RWPE2 (cell line): ENCODE results near the gene MPST.

Experiments
- ATAC-seq: fragments of 200-7000 bp; cut with Tn5 transposase; 3 replicates; pipeline ENCODE4 v1.9.1; 2021; ENCODE audit warnings: low read depth
- DNase-seq: peaks from one replicate; pipeline ENCODE4 v3.0.0-alpha.2; 2020; ENCODE audit warnings: low spot score
- H3K27ac ChIP-seq: fragments of 450-650 bp; 2 replicates; pipeline ENCODE4 v1.5.1; 2017; ENCODE audit warnings: mild to moderate bottlenecking; ENCODE audit not compliant: poor library complexity, severe bottlenecking
- H3K27me3 ChIP-seq: fragments of 250-450 bp; sonication (Bioruptor Pico); 2 replicates; pipeline ENCODE4 v1.5.1; 2021; ENCODE audit warnings: mild to moderate bottlenecking, moderate library complexity; ENCODE audit not compliant: insufficient read depth, poor library complexity, severe bottlenecking
- H3K36me3 ChIP-seq: fragments of 250-450 bp; sonication (Bioruptor Pico); 2 replicates; pipeline ENCODE4 v1.5.1; 2020; ENCODE audit warnings: low read depth, mild to moderate bottlenecking, moderate library complexity
- H3K4me1 ChIP-seq: fragments of 250-450 bp; sonication (Bioruptor Pico); 2 replicates; pipeline ENCODE4 v1.5.1; 2021; ENCODE audit warnings: mild to moderate bottlenecking, moderate library complexity; ENCODE audit not compliant: insufficient read depth, poor library complexity, severe bottlenecking
- H3K4me3 ChIP-seq: fragments of 250-450 bp; sonication (Bioruptor Pico); 2 replicates; pipeline ENCODE4 v1.5.1; 2021; ENCODE audit warnings: mild to moderate bottlenecking, moderate library complexity; ENCODE audit not compliant: severe bottlenecking
- H3K9me3 ChIP-seq: fragments of 250-450 bp; sonication (Bioruptor Pico); 2 replicates; pipeline ENCODE4 v1.5.1; 2021; ENCODE audit warnings: mild to moderate bottlenecking, moderate library complexity; ENCODE audit not compliant: severe bottlenecking
- TF ChIP-seq, protein P1 (sequence below): fragments of 450-650 bp; IDR thresholded peaks from one replicate; pipeline ENCODE4 v1.5.1; 2017; ENCODE audit warnings: mild to moderate bottlenecking, moderate library complexity; ENCODE audit not compliant: poor library complexity, severe bottlenecking

The MPST gene

GRCh38 chr22:37051391-37052385 is 32.1 kb downstream of the MPST start, which contains the start of gene KCTD17:
TSS of gene KCTD17 (plus strand) at chr22:37051742. CDS start at chr22:37051761, 19 bp downstream.
- no peak for DNase-seq
- no peaks in the 10 kb centered on the region for H3K27me3 ChIP-seq
- TF ChIP-seq, protein P1, sequence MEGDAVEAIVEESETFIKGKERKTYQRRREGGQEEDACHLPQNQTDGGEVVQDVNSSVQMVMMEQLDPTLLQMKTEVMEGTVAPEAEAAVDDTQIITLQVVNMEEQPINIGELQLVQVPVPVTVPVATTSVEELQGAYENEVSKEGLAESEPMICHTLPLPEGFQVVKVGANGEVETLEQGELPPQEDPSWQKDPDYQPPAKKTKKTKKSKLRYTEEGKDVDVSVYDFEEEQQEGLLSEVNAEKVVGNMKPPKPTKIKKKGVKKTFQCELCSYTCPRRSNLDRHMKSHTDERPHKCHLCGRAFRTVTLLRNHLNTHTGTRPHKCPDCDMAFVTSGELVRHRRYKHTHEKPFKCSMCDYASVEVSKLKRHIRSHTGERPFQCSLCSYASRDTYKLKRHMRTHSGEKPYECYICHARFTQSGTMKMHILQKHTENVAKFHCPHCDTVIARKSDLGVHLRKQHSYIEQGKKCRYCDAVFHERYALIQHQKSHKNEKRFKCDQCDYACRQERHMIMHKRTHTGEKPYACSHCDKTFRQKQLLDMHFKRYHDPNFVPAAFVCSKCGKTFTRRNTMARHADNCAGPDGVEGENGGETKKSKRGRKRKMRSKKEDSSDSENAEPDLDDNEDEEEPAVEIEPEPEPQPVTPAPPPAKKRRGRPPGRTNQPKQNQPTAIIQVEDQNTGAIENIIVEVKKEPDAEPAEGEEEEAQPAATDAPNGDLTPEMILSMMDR, result peak; percentile 11
- peak within 1 kb of the TSS; percentile 74 for H3K4me3 ChIP-seq
- peak; percentile 97 for ATAC-seq
- H3K27ac ChIP-seq, result no peak within 1 kb of the TSS
- H3K36me3 ChIP-seq, result no peaks in the 10 kb centered on the region
- H3K4me1 ChIP-seq, result no peaks in the 10 kb centered on the region
- H3K9me3 ChIP-seq, result no peaks in the 10 kb centered on the region

DNA sequence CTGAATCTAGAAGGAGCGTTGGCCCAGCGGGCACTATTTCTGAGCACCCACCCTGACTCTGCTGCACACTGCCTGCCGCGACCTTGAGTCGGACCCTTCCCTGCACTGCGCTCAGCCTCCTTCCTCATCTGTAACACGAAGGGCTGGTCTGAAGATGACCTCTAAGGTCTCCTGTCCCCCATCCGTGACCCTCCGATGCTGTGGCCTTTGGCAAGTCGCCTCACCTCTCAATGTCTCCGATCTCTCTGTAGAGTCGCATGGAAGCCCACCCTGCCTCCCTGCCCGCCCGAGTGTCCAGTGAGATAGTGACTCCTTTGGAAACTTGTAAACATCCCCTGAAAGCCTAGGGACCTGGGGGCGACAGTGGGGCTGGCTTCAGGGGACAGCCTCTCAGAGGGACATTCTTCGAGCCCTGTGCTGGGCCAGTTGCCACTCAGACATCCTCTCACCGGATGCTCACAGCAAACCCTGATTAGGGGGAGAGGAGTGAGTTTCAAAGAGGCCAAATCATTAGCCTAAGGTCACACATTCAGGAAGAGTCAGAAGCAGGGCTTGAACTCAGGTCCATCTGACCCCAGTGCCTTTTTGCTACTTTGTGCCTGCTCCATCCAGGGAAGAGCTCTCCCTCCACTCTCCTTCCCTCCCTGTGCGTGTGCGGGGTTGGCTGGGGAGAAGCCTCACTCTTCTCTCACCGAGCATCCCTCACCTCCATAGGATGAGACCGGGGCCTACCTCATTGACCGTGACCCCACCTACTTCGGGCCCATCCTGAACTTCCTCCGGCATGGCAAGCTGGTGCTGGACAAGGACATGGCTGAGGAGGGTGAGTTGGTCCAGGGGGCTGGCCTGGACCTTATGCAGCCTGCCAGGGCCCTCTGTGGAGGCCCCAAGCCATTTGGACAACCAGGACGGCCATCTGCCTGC is 33.1 kb downstream of the MPST start:
- TF ChIP-seq, protein P1, result no peak
- H3K4me3 ChIP-seq, result peak overlapping the region; percentile 74

DNA sequence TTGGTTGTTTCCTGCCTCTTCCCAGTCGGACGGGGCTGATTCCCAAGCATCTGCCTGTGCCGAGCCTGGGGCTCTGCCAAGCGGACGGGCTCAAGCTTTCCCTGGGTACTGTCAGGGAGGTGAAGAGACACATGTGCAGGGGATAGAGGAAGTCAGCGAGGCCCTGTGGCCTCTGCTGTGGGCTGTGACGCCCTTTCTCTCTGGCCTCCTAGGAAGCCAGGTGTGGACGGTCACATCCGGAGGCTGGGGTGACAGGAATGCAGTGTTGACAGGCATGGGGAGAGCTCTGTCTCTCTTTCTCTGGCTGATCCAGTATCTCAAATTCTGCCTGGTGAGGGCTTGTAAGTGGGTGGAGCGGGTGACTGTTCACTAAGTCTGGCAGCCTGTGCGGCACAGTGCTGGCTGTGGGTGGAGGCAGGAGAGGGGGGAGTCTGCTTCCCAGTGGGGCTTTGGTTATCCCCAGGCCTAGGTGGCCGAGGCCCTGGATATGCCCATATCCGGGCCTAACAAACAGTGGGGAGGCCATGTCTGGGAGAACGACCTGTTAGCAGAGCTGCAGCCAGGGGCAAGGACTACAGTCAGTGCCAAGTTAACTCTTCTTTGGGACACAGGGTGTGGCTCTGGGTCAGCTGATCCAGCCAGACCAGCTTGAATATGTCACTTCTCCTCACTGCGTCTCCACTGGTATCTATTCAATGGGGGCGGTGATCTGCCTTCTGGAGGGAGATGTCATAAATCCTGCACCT is 33.9 kb downstream of the MPST start:
- Histone ChIP-seq H3K36me3 (no peaks in the 10 kb centered on the region), H3K27me3 (no peaks in the 10 kb centered on the region), H3K9me3 (no peaks in the 10 kb centered on the region), H3K4me1 (no peaks in the 10 kb centered on the region), H3K4me3 (no peak overlapping the region), H3K27ac (no peak overlapping the region)
- TF ChIP-seq, protein P1, result no peak
- no peak for ATAC-seq
- DNase-seq, result no peak

More for the DNA sequence above, 33.1 kb downstream of the MPST start:
- no peak for DNase-seq
- Histone ChIP-seq H3K36me3 (no peaks in the 10 kb centered on the region), H3K27ac (no peak overlapping the region), H3K4me1 (no peaks in the 10 kb centered on the region), H3K9me3 (no peaks in the 10 kb centered on the region), H3K27me3 (no peaks in the 10 kb centered on the region)
- no peak for ATAC-seq

GRCh38 chr22:37054056-37054395 is 34.5 kb downstream of the MPST start:
- H3K36me3 ChIP-seq, result no peaks in the 10 kb centered on the region
- no peaks in the 10 kb centered on the region for H3K4me1 ChIP-seq
- no peak for ATAC-seq
- no peak overlapping the region for H3K4me3 ChIP-seq
- DNase-seq, result no peak
- no peaks in the 10 kb centered on the region for H3K9me3 ChIP-seq
- TF ChIP-seq, protein P1, result no peak
- no peak overlapping the region for H3K27ac ChIP-seq
- no peaks in the 10 kb centered on the region for H3K27me3 ChIP-seq
